ENCODE data around the gene MAST4. TPM values are rescaled to one million over a fixed set of nuclear protein-coding genes. Genes with fewer than 3 reads are reported as not detected.

The MAST4 gene
- total RNA-seq, 1 donor from 2014 or later, result 19.0 TPM

GRCh38 chr5:67135381-67135984 lies 539.3 kb downstream of the MAST4 start:
- H3K27ac Mint-ChIP-seq, result no peak overlapping the region
- intact Hi-C loops (cut with micrococcal nuclease), result no loop called here

GRCh38 chr5:67139030-67139429 lies 542.8 kb downstream of the MAST4 start:
- Mint-ChIP-seq H3K9me3 (no peaks in the 10 kb centered on the region), H3K4me1 (ENCODE audit: low read depth) (no peaks in the 10 kb centered on the region), H3K27me3 (ENCODE audit: insufficient read depth) (no peaks in the 10 kb centered on the region)

More at GRCh38 chr5:67135381-67135984, 539.3 kb downstream of the MAST4 start:
- Mint-ChIP-seq H3K36me3 (ENCODE audit: low read depth) (peaks cover 26% of the 10 kb centered on the region), H3K9me3 (no peaks in the 10 kb centered on the region), H3K4me3 (no peak overlapping the region), H3K27me3 (ENCODE audit: insufficient read depth) (no peaks in the 10 kb centered on the region), H3K4me1 (ENCODE audit: low read depth) (no peaks in the 10 kb centered on the region)
- no peak for DNase-seq (ENCODE audit: low spot score)

GRCh38 chr5:67140413-67140812 lies 544.2 kb downstream of the MAST4 start:
- Mint-ChIP-seq H3K27me3 (ENCODE audit: insufficient read depth) (no peaks in the 10 kb centered on the region), H3K27ac (no peak overlapping the region), H3K9me3 (no peaks in the 10 kb centered on the region), H3K4me3 (no peak overlapping the region), H3K36me3 (ENCODE audit: low read depth) (peaks cover 42% of the 10 kb centered on the region), H3K4me1 (ENCODE audit: low read depth) (no peaks in the 10 kb centered on the region)
- intact Hi-C loops (cut with micrococcal nuclease), result no loop called here
- no peak for DNase-seq (ENCODE audit: low spot score)

More at GRCh38 chr5:67139030-67139429, 542.8 kb downstream of the MAST4 start:
- Mint-ChIP-seq H3K36me3 (ENCODE audit: low read depth) (peaks cover 39% of the 10 kb centered on the region), H3K27ac (no peak overlapping the region), H3K4me3 (no peak overlapping the region)
- intact Hi-C loops (cut with micrococcal nuclease), result no loop called here
- DNase-seq (ENCODE audit: low spot score), result no peak

GRCh38 chr5:67141644-67142043 lies 545.5 kb downstream of the MAST4 start:
- intact Hi-C loops (cut with micrococcal nuclease), result no loop called here
- H3K27ac Mint-ChIP-seq, result peak overlapping the region; percentile 27
- no peaks in the 10 kb centered on the region for H3K4me1 Mint-ChIP-seq (ENCODE audit: low read depth)
- H3K36me3 Mint-ChIP-seq (ENCODE audit: low read depth), result peaks cover 49% of the 10 kb centered on the region
- H3K27me3 Mint-ChIP-seq (ENCODE audit: insufficient read depth), result no peaks in the 10 kb centered on the region
- H3K4me3 Mint-ChIP-seq, result no peak overlapping the region
- no peak for DNase-seq (ENCODE audit: low spot score)
- H3K9me3 Mint-ChIP-seq, result no peaks in the 10 kb centered on the region

DNA sequence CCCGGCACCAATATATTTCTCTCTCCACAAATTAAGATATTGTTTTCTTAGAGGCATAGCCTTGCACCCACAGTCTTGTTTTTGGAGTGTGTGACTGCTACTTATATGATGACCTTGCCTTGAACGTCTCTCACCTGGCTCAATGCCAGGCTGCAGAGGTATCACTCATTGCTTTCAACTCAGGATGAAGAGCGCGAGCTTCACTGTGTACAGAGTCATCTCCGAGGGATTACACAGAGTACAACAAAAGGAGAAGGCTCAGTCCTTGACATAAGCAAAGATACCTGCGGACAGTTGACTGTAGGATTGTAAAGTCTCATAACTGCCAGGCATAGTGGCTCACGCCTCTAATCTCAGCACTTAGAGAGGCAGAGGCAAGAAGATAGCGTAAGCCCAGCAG lies 546.6 kb downstream of the MAST4 start:
- no peak overlapping the region for H3K27ac Mint-ChIP-seq
- H3K4me3 Mint-ChIP-seq, result no peak overlapping the region
- H3K4me1 Mint-ChIP-seq (ENCODE audit: low read depth), result no peaks in the 10 kb centered on the region
- H3K36me3 Mint-ChIP-seq (ENCODE audit: low read depth), result peaks cover 50% of the 10 kb centered on the region
- DNase-seq (ENCODE audit: low spot score), result no peak
- H3K9me3 Mint-ChIP-seq, result no peaks in the 10 kb centered on the region
- no peaks in the 10 kb centered on the region for H3K27me3 Mint-ChIP-seq (ENCODE audit: insufficient read depth)
- intact Hi-C loops (cut with micrococcal nuclease), result no loop called here

DNA sequence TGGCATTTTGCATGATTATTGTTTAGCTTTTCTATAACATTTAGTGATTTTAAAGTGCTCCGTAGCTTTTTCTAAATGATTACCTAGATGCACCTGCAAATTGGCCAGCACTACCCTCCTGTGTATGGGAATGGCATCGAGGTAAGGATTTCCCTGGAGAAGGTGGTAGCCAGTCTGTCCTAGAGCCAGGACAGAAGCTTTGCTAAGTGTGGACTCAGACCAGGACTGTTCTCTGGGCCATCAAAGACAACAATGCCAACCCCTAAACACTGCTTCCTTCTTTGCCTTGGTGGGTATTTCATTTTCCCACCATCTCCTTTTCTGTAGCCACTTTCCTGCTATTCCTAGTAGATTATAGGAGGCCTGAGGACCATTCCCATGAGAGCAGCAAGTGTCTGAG lies 547.4 kb downstream of the MAST4 start:
- Mint-ChIP-seq H3K9me3 (no peaks in the 10 kb centered on the region), H3K36me3 (ENCODE audit: low read depth) (peaks cover 52% of the 10 kb centered on the region), H3K4me1 (ENCODE audit: low read depth) (no peaks in the 10 kb centered on the region), H3K27ac (no peak overlapping the region), H3K27me3 (ENCODE audit: insufficient read depth) (no peaks in the 10 kb centered on the region), H3K4me3 (no peak overlapping the region)
- DNase-seq (ENCODE audit: low spot score), result no peak
- intact Hi-C loops (cut with micrococcal nuclease), result no loop called here

DNA sequence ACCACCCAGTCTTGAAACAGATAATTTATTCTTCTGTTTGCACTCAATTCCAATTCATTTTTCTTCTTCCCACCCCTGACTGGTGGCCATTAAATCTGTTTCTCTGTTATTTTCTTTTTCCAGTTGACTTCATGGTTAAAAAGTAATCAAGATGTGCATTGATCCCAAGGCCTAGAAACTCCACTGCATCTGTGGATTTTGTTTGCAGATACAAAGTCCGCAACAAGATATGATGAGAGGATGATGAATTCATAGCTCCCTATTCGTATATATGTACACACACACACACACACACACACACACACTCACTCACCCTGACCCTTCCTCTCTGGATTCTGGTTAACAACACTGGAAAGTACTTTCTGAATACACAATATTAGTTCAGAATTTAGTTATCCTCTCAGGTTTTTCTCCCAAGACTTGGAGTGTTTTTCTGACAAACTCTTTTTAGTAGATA lies 548.0 kb downstream of the MAST4 start:
- Mint-ChIP-seq H3K4me1 (ENCODE audit: low read depth) (no peaks in the 10 kb centered on the region), H3K27ac (no peak overlapping the region), H3K36me3 (ENCODE audit: low read depth) (peaks cover 56% of the 10 kb centered on the region), H3K4me3 (no peak overlapping the region), H3K27me3 (ENCODE audit: insufficient read depth) (no peaks in the 10 kb centered on the region), H3K9me3 (no peaks in the 10 kb centered on the region)
- no peak for DNase-seq (ENCODE audit: low spot score)
- intact Hi-C loops (cut with micrococcal nuclease), result no loop called here

- H3K27ac Mint-ChIP-seq, result no peak overlapping the region
- intact Hi-C loops (cut with micrococcal nuclease), result no loop called here
- peaks cover 60% of the 10 kb centered on the region for H3K36me3 Mint-ChIP-seq (ENCODE audit: low read depth)
- peaks cover 5% of the 10 kb centered on the region for H3K4me1 Mint-ChIP-seq (ENCODE audit: low read depth)
- no peaks in the 10 kb centered on the region for H3K9me3 Mint-ChIP-seq
- DNase-seq (ENCODE audit: low spot score), result no peak
- no peaks in the 10 kb centered on the region for H3K27me3 Mint-ChIP-seq (ENCODE audit: insufficient read depth)
- no peak overlapping the region for H3K4me3 Mint-ChIP-seq
Measured at GRCh38 chr5:67146574-67146973, 550.4 kb downstream of the MAST4 start.

GRCh38 chr5:67146981-67147380 lies 550.8 kb downstream of the MAST4 start:
- Mint-ChIP-seq H3K9me3 (no peaks in the 10 kb centered on the region), H3K36me3 (ENCODE audit: low read depth) (peaks cover 57% of the 10 kb centered on the region), H3K27ac (no peak overlapping the region), H3K27me3 (ENCODE audit: insufficient read depth) (no peaks in the 10 kb centered on the region), H3K4me1 (ENCODE audit: low read depth) (peaks cover 5% of the 10 kb centered on the region), H3K4me3 (no peak overlapping the region)
- intact Hi-C loops (cut with micrococcal nuclease), result no loop called here
- no peak for DNase-seq (ENCODE audit: low spot score)

DNA sequence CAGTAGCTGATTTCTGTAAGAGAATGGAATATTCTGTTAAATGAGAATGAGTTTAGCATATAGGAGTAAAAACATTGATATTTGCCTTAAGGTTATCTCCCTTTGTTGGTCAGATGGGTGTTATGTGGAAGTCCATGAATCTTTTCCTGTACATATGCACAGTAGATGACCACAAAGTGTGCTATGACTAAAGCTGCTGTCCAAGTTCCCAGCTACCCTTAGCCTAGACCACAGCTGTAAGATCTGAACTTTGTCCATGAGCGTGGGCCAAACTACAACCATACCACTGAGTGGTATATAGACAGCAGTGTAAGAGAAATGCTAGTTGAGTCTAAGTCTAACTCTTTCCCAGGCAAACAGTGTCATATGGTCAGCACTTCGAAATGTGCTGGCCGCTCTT lies 551.6 kb downstream of the MAST4 start:
- intact Hi-C loops (cut with micrococcal nuclease), result no loop called here

GRCh38 chr5:67149057-67149950 lies 553.1 kb downstream of the MAST4 start:
- no peak for DNase-seq (ENCODE audit: low spot score)
- Mint-ChIP-seq H3K4me3 (no peak overlapping the region), H3K36me3 (ENCODE audit: low read depth) (peaks cover 53% of the 10 kb centered on the region), H3K4me1 (ENCODE audit: low read depth) (peaks cover 5% of the 10 kb centered on the region), H3K27ac (no peak overlapping the region), H3K27me3 (ENCODE audit: insufficient read depth) (no peaks in the 10 kb centered on the region), H3K9me3 (no peaks in the 10 kb centered on the region)
- intact Hi-C loops (cut with micrococcal nuclease), result no loop called here

More for the DNA sequence above, 551.6 kb downstream of the MAST4 start:
- H3K4me1 Mint-ChIP-seq (ENCODE audit: low read depth), result peaks cover 5% of the 10 kb centered on the region
- no peaks in the 10 kb centered on the region for H3K9me3 Mint-ChIP-seq
- H3K4me3 Mint-ChIP-seq, result no peak overlapping the region
- peaks cover 53% of the 10 kb centered on the region for H3K36me3 Mint-ChIP-seq (ENCODE audit: low read depth)
- no peak overlapping the region for H3K27ac Mint-ChIP-seq
- H3K27me3 Mint-ChIP-seq (ENCODE audit: insufficient read depth), result no peaks in the 10 kb centered on the region
- no peak for DNase-seq (ENCODE audit: low spot score)

DNA sequence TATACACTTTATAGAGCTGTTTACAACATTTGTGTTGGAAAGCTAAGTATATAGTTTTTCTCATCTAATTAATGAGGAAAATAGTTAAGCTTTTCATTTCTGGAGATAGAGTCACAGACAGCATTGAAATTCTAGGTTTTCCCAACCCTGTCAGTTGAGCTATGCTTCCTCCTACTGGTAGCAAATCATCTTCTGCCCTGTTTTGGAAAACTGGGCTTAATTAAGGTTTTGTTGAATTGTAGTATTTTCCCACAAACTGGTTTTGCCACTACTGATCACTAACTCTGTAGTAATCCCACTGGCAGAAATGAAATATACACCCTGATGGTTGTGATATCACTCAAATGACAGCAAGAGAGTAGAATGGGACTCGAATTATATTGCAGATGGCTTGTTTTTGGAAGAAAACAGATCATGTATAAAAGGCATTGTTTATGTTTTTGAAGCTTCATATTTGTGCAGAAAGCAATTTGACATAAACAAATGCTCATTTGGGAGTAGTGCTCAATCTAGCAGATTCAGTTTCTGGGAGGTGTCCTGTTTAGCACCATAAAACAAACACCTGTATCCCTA lies 553.8 kb downstream of the MAST4 start:
- Mint-ChIP-seq H3K9me3 (no peaks in the 10 kb centered on the region), H3K27me3 (ENCODE audit: insufficient read depth) (no peaks in the 10 kb centered on the region), H3K4me3 (no peak overlapping the region), H3K27ac (no peak overlapping the region), H3K4me1 (ENCODE audit: low read depth) (peaks cover 9% of the 10 kb centered on the region), H3K36me3 (ENCODE audit: low read depth) (peaks cover 52% of the 10 kb centered on the region)
- intact Hi-C loops (cut with micrococcal nuclease), result no loop called here
- DNase-seq (ENCODE audit: low spot score), result no peak

- intact Hi-C loops (cut with micrococcal nuclease), result no loop called here
- H3K27me3 Mint-ChIP-seq (ENCODE audit: insufficient read depth), result no peaks in the 10 kb centered on the region
- no peak overlapping the region for H3K27ac Mint-ChIP-seq
- peaks cover 36% of the 10 kb centered on the region for H3K36me3 Mint-ChIP-seq (ENCODE audit: low read depth)
- no peak overlapping the region for H3K4me3 Mint-ChIP-seq
- peaks cover 14% of the 10 kb centered on the region for H3K4me1 Mint-ChIP-seq (ENCODE audit: low read depth)
- DNase-seq (ENCODE audit: low spot score), result no peak
- H3K9me3 Mint-ChIP-seq, result no peaks in the 10 kb centered on the region
Measured at GRCh38 chr5:67152400-67152799, 556.2 kb downstream of the MAST4 start.
